H1 (cell line): Measurements from ENCODE around the gene AMIGO2. TPM values are rescaled to one million over a fixed set of nuclear protein-coding genes. Genes with fewer than 3 reads are reported as not detected.

Experiments used
- CTCF ChIA-PET: fragments of 300-600 bp; sonication (Branson Sonifier 250); formaldehyde crosslinking; loops from one replicate; lab custom pipeline; 2021; ENCODE audit not compliant: partially characterized antibody; lab: Charles Lee
- POLR2A ChIA-PET: fragments of 300-600 bp; sonication (Branson Sonifier 250); formaldehyde crosslinking; loops from one replicate; lab custom pipeline; 2021; ENCODE audit warnings: inconsistent platforms; ENCODE audit not compliant: partially characterized antibody; lab: Charles Lee
- DNase-seq, 2 experiments: peaks; one replicate each; pipeline versions ENCODE4 v3.0.0 to v3.0.0-alpha.2; 2010 to 2022; ENCODE audit warnings: low spot score in 2 of 2, low read depth in 1 of 2, mixed read lengths in 1 of 2
- FAIRE-seq: peaks from 2 replicates; lab custom pipeline; 2011; peaks lifted over from hg19 to GRCh38; lab: Jason Lieb, UNC
- H2AFZ ChIP-seq: 2 replicates; pipeline ENCODE4 v1.8.1; 2012; ENCODE audit warnings: low read length, inconsistent platforms
- H2AK5ac ChIP-seq: 2 replicates; pipeline ENCODE4 v1.6.1; 2013; ENCODE audit warnings: low read depth, low read length
- H2BK120ac ChIP-seq: replicated peaks from 2 replicates; pipeline ENCODE3; 2013; ENCODE audit warnings: low read depth, low read length, inconsistent platforms
- H2BK12ac ChIP-seq: 2 replicates; pipeline ENCODE4 v1.6.1; 2013; ENCODE audit warnings: low read depth, low read length
- H2BK15ac ChIP-seq: 2 replicates; pipeline ENCODE4 v1.6.1; 2013; ENCODE audit warnings: low read length
- H2BK20ac ChIP-seq: 2 replicates; pipeline ENCODE4 v1.6.1; 2013; ENCODE audit warnings: low read length
- H2BK5ac ChIP-seq: 2 replicates; pipeline ENCODE4 v1.6.1; 2013; ENCODE audit warnings: low read depth, low read length
- H3K14ac ChIP-seq: 2 replicates; pipeline ENCODE4 v1.6.1; 2013; ENCODE audit warnings: inconsistent platforms; ENCODE audit not compliant: insufficient read length
- H3K18ac ChIP-seq: 2 replicates; pipeline ENCODE4 v1.6.1; 2013; ENCODE audit warnings: low read length; ENCODE audit errors: extremely low read depth
- H3K23ac ChIP-seq: 2 replicates; pipeline ENCODE4 v1.6.1; 2013; ENCODE audit warnings: inconsistent platforms; ENCODE audit not compliant: insufficient read length
- H3K23me2 ChIP-seq: 2 replicates; pipeline ENCODE4 v1.6.1; 2013; ENCODE audit warnings: low read depth, low read length
- H3K27ac ChIP-seq: 2 replicates; pipeline ENCODE4 v1.6.1; 2011; ENCODE audit warnings: low read depth, low read length, inconsistent platforms
- H3K27me3 ChIP-seq, 4 experiments: replicated peaks in 1 of 4; 1 replicate in 1 of 4; 2 replicates in 3 of 4; pipeline versions ENCODE4 v1.6.1 to v1.8.1; 2011 to 2013; ENCODE audit warnings: low read length in 3 of 4, mild to moderate bottlenecking in 3 of 4, inconsistent platforms in 2 of 4, mixed read lengths in 2 of 4, moderate library complexity in 1 of 4; ENCODE audit not compliant: control insufficient read depth in 3 of 4, insufficient read depth in 3 of 4; ENCODE audit errors: extremely low read depth in 1 of 4
- H3K36me3 ChIP-seq, 4 experiments: 2 replicates each; pipeline versions ENCODE4 v1.6.1 to v1.8.1; 2011 to 2013; ENCODE audit warnings: mild to moderate bottlenecking in 4 of 4, low read length in 3 of 4, moderate library complexity in 2 of 4, control low read depth in 1 of 4, inconsistent platforms in 1 of 4; ENCODE audit not compliant: insufficient read depth in 4 of 4, control insufficient read depth in 2 of 4
- H3K4ac ChIP-seq: replicated peaks from 2 replicates; pipeline ENCODE3; 2013; ENCODE audit warnings: low read length, low read depth, mixed read lengths, inconsistent platforms; ENCODE audit not compliant: insufficient read length
- H3K4me1 ChIP-seq, 4 experiments: replicated peaks in 1 of 4; 1 replicate in 1 of 4; 2 replicates in 3 of 4; pipeline versions ENCODE4 v1.6.1 to v1.8.1; 2011 to 2013; ENCODE audit warnings: low read length in 3 of 4, inconsistent platforms in 2 of 4, mixed read lengths in 1 of 4; ENCODE audit not compliant: insufficient read depth in 4 of 4, control insufficient read depth in 3 of 4
- H3K4me2 ChIP-seq, 2 experiments: 2 replicates each; pipeline versions ENCODE4 v1.6.1 to v1.8.1; 2011 to 2013; ENCODE audit warnings: low read depth in 2 of 2, low read length in 2 of 2, control low read depth in 1 of 2, inconsistent platforms in 1 of 2, mild to moderate bottlenecking in 1 of 2; ENCODE audit not compliant: insufficient read depth in 1 of 2
- H3K4me3 ChIP-seq, 4 experiments: fragments of 200-600, 300-600 bp in 1 of 4; sonication (generic), shearing (Covaris generic), sonication (Bioruptor Twin) in 1 of 4; 2 replicates each; pipeline versions ENCODE4 v1.5.1 to v1.8.1; 2011 to 2016; ENCODE audit warnings: low read length in 4 of 4, low read depth in 3 of 4, control low read depth in 2 of 4, inconsistent platforms in 2 of 4, mild to moderate bottlenecking in 2 of 4, mixed read lengths in 1 of 4, moderate library complexity in 1 of 4; ENCODE audit not compliant: insufficient read depth in 2 of 4; ENCODE audit errors: extremely low read depth in 1 of 4
- H3K56ac ChIP-seq: replicated peaks from 2 replicates; pipeline ENCODE3; 2013; ENCODE audit warnings: low read depth, mild to moderate bottlenecking, mixed read lengths, low read length, inconsistent platforms; ENCODE audit not compliant: insufficient read length
- H3K79me1 ChIP-seq: 2 replicates; pipeline ENCODE4 v1.6.1; 2013; ENCODE audit warnings: low read depth, low read length, control low read depth
- H3K79me2 ChIP-seq, 2 experiments: 2 replicates each; pipeline versions ENCODE4 v1.6.1 to v1.8.1; 2012 to 2013; ENCODE audit warnings: low read length in 2 of 2, mild to moderate bottlenecking in 2 of 2, inconsistent platforms in 1 of 2; ENCODE audit not compliant: insufficient read depth in 2 of 2, control insufficient read depth in 1 of 2
- H3K9ac ChIP-seq, 4 experiments: replicated peaks in 1 of 4; 1 replicate in 1 of 4; 2 replicates in 3 of 4; pipeline versions ENCODE4 v1.6.1 to v1.8.1; 2011 to 2013; ENCODE audit warnings: low read depth in 3 of 4, low read length in 3 of 4, control low read depth in 2 of 4, mild to moderate bottlenecking in 2 of 4, moderate library complexity in 2 of 4, inconsistent platforms in 1 of 4; ENCODE audit errors: extremely low read depth in 1 of 4
- H3K9me3 ChIP-seq, 2 experiments: 2 replicates each; pipeline versions ENCODE4 v1.6.1 to v1.8.1; 2012 to 2013; ENCODE audit warnings: mild to moderate bottlenecking in 2 of 2, moderate library complexity in 2 of 2, control low read depth in 1 of 2, inconsistent platforms in 1 of 2, low read depth in 1 of 2, low read length in 1 of 2, mixed read lengths in 1 of 2; ENCODE audit not compliant: insufficient read depth in 2 of 2
- H4K20me1 ChIP-seq, 2 experiments: replicated peaks in 1 of 2; 2 replicates each; pipeline versions ENCODE3 to v1.8.1; 2011 to 2013; ENCODE audit warnings: inconsistent platforms in 2 of 2, low read length in 2 of 2, mild to moderate bottlenecking in 1 of 2; ENCODE audit not compliant: insufficient read depth in 2 of 2, control insufficient read depth in 1 of 2
- H4K5ac ChIP-seq: 2 replicates; pipeline ENCODE4 v1.6.1; 2013; ENCODE audit warnings: low read length, low read depth, mixed read lengths, inconsistent platforms; ENCODE audit not compliant: insufficient read length
- H4K8ac ChIP-seq: 2 replicates; pipeline ENCODE4 v1.8.0; 2013; ENCODE audit warnings: mild to moderate bottlenecking, moderate library complexity, low read length, inconsistent platforms; ENCODE audit not compliant: insufficient read depth; ENCODE audit errors: extremely low read depth
- H4K91ac ChIP-seq: replicated peaks from 2 replicates; pipeline ENCODE3; 2013; ENCODE audit warnings: low read length, mixed read lengths, inconsistent platforms; ENCODE audit not compliant: insufficient read length
- BCL11A ChIP-seq, 2 experiments: IDR thresholded peaks; one replicate each; pipeline ENCODE4 v1.6.1; 2011; ENCODE audit warnings: low read depth in 2 of 2, low read length in 2 of 2, mild to moderate bottlenecking in 2 of 2
- BRCA1 ChIP-seq: IDR thresholded peaks from 2 replicates; pipeline ENCODE4 v1.6.1; 2012; ENCODE audit warnings: low read depth, low read length, improper control_type of control experiment
- CREB1 ChIP-seq: IDR thresholded peaks from 2 replicates; pipeline ENCODE4 v1.6.1; 2012; ENCODE audit warnings: inconsistent platforms
- EGR1 ChIP-seq: IDR thresholded peaks from 2 replicates; pipeline ENCODE4 v1.6.1; 2011; ENCODE audit warnings: low read depth, low read length, borderline replicate concordance
- EP300 ChIP-seq, 2 experiments: IDR thresholded peaks; 1 replicate in 1 of 2; 2 replicates in 1 of 2; pipeline ENCODE4 v1.6.1; 2011 to 2012; ENCODE audit warnings: low read depth in 2 of 2, low read length in 2 of 2, mild to moderate bottlenecking in 2 of 2, borderline replicate concordance in 1 of 2, inconsistent platforms in 1 of 2, moderate library complexity in 1 of 2
- HDAC2 ChIP-seq, 2 experiments: fragments of 300-600 bp in 1 of 2; sonication (generic) in 1 of 2; IDR thresholded peaks; 2 replicates each; pipeline ENCODE4 v1.6.1; 2011 to 2012; ENCODE audit warnings: low read depth in 2 of 2, low read length in 2 of 2, mild to moderate bottlenecking in 2 of 2, moderate library complexity in 2 of 2, borderline replicate concordance in 1 of 2, inconsistent platforms in 1 of 2
- NRF1 ChIP-seq: IDR thresholded peaks from 2 replicates; pipeline ENCODE4 v1.6.1; 2011; ENCODE audit warnings: mild to moderate bottlenecking, low read depth, low read length, improper control_type of control experiment
- SP1 ChIP-seq: IDR thresholded peaks from 2 replicates; pipeline ENCODE4 v1.6.1; 2011; ENCODE audit warnings: low read depth, low read length
- SRF ChIP-seq: IDR thresholded peaks from 2 replicates; pipeline ENCODE4 v1.6.1; 2011; ENCODE audit warnings: mild to moderate bottlenecking, low read depth, low read length, moderate library complexity
- WGBS, 2 experiments: shearing (Covaris generic) in 1 of 2; methylation state at CpG; one replicate each; pipeline versions ENCODE4 v1.1.6 to v1.1.7; 2013 to 2015; ENCODE audit warnings: low lambda C conversion rate in 2 of 2, mixed read lengths in 2 of 2, inconsistent platforms in 1 of 2, low coverage in 1 of 2, missing lambda C conversion rate in 1 of 2; ENCODE audit not compliant: insufficient replicate concordance in 2 of 2, insufficient coverage in 1 of 2, insufficient read length in 1 of 2; ENCODE audit errors: extremely low coverage in 1 of 2, missing lambda C conversion rate in 1 of 2; 5-methylcytosine and 5-hydroxymethylcytosine counted together
- polyA plus RNA-seq, 7 experiments: library from polyadenylated mRNA; depleted of rRNA in 3 of 7; stranded (reverse) in 5 of 7; unstranded in 2 of 7; fragments of >200 nt in 5 of 7; fragments of 200-250 nt in 2 of 7; gene quantifications; 1 replicate in 5 of 7; 2 replicates in 1 of 7; 4 replicates in 1 of 7; pipeline versions ENCODE4 v1.2.1 to v1.2.3, GENCODE V29; 2011 to 2013; ENCODE audit warnings: missing spikeins in 2 of 7, mixed read lengths in 2 of 7
- total RNA-seq: library from RNA; stranded (reverse); fragmentation: NEBNext Ultra II Directional; extraction: Animal tissue kit (Norgen Biotek cat#: 25700); gene quantifications from 2 replicates; pipeline ENCODE4 v1.2.1, GENCODE V29; 2021
- TF ChIP-seq, protein P1 (sequence below): IDR thresholded peaks from 2 replicates; pipeline ENCODE4 v1.6.1; 2011; ENCODE audit warnings: low read length, improper control_type of control experiment
- TF ChIP-seq, protein P2 (sequence below): IDR thresholded peaks from 2 replicates; pipeline ENCODE4 v1.6.1; 2012; ENCODE audit warnings: inconsistent platforms

The AMIGO2 gene
- total and polyA plus RNA-seq, 2 of the 8 experiments (the other 6 are each of a cell fraction or from before 2014, with no cell fraction given), result 1.7 to 3.3 TPM

- ChIA-PET POLR2A (no interaction called here), CTCF (interaction anchor here (0.8 to 5.8 kb wide), 5 partner anchors 11 to 225 kb away, joined by 3 to 41 read pairs (median 3); no protein-coding TSS in a partner anchor)
- H4K8ac ChIP-seq, result no peak overlapping the region
- no peaks in the 10 kb centered on the region for H3K79me1 ChIP-seq
- H3K27ac ChIP-seq, result no peak overlapping the region
- no peak overlapping the region for H2BK20ac ChIP-seq
- no peaks in the 10 kb centered on the region for H4K20me1 ChIP-seq
- H2BK12ac ChIP-seq, result no peak overlapping the region
- no peak overlapping the region for H3K23ac ChIP-seq
- H4K91ac ChIP-seq, result no peak overlapping the region
- H3K18ac ChIP-seq, result no peak overlapping the region
- FAIRE-seq, result no peak
- no peak overlapping the region for H3K4me2 ChIP-seq
- peaks cover 13% of the 10 kb centered on the region for H3K23me2 ChIP-seq
- no peak overlapping the region for H3K4me3 ChIP-seq
- H3K14ac ChIP-seq, result no peak overlapping the region
- WGBS, 2 experiments, result 81% methylated on average over 7 of the region's 7 CpGs; no CpG with 5 or more reads in 1 of the 2 experiments
- no peak overlapping the region for H2BK5ac ChIP-seq
- peaks cover 3 to 12% (median 3%) of the 10 kb centered on the region in 4 experiments; a peak in 4 of 7 replicates for H3K4me1 ChIP-seq
- no peak overlapping the region for H3K4ac ChIP-seq
- no peak for DNase-seq
- H3K36me3 ChIP-seq, result no peaks in the 10 kb centered on the region
- H2BK15ac ChIP-seq, result no peak overlapping the region
- no peak overlapping the region for H3K56ac ChIP-seq
- no peak overlapping the region for H4K5ac ChIP-seq
- no peak overlapping the region for H2BK120ac ChIP-seq
- no peaks in the 10 kb centered on the region for H3K9me3 ChIP-seq
- H2AK5ac ChIP-seq, result no peak overlapping the region
- H2AFZ ChIP-seq, result no peak overlapping the region
- no peaks in the 10 kb centered on the region for H3K79me2 ChIP-seq
- H3K9ac ChIP-seq, result no peak overlapping the region
- peaks cover 0 to 20% (median 9%) of the 10 kb centered on the region in 4 experiments; a peak in 6 of 7 replicates for H3K27me3 ChIP-seq
- TF ChIP-seq CREB1 (no peak), SP1 (no peak), EP300 (IDR thresholded peaks at IDR 0.05; ENCODE audit: borderline replicate concordance in 1 of 2, low read depth in 2 of 2, low read length in 2 of 2) (no peak), NRF1 (no peak), SRF (no peak), EGR1 (no peak), BRCA1 (no peak), HDAC2 (IDR thresholded peaks at IDR 0.05; ENCODE audit: borderline replicate concordance in 1 of 2, low read depth in 2 of 2, low read length in 2 of 2) (no peak), BCL11A (IDR thresholded peaks at IDR 0.05; ENCODE audit: low read depth in 2 of 2, low read length in 2 of 2) (no peak)
- TF ChIP-seq, protein P1, sequence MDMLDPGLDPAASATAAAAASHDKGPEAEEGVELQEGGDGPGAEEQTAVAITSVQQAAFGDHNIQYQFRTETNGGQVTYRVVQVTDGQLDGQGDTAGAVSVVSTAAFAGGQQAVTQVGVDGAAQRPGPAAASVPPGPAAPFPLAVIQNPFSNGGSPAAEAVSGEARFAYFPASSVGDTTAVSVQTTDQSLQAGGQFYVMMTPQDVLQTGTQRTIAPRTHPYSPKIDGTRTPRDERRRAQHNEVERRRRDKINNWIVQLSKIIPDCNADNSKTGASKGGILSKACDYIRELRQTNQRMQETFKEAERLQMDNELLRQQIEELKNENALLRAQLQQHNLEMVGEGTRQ, result no peak
- TF ChIP-seq, protein P2, sequence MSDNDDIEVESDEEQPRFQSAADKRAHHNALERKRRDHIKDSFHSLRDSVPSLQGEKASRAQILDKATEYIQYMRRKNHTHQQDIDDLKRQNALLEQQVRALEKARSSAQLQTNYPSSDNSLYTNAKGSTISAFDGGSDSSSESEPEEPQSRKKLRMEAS, result no peak
These were observed 3.2 kb upstream of the AMIGO2 start for GRCh38 chr12:47082796-47083621.
